Endodermal cell (in vitro differentiated cells): ENCODE measurements around the gene SATB2. TPM values are rescaled to one million over a fixed set of nuclear protein-coding genes. Genes with fewer than 3 reads are reported as not detected.

Experiments
- DNase-seq: peaks from one replicate; pipeline ENCODE4 v3.0.0-alpha.2; 2017
- H3K27ac ChIP-seq: 2 replicates; pipeline ENCODE4 v1.5.1; 2013; ENCODE audit warnings: mild to moderate bottlenecking, low read depth, low read length, moderate library complexity
- H3K27me3 ChIP-seq: 2 replicates; pipeline ENCODE4 v1.6.1; 2013; ENCODE audit warnings: mild to moderate bottlenecking, low read length, moderate library complexity; ENCODE audit not compliant: insufficient read depth, control insufficient read depth, poor library complexity, severe bottlenecking
- H3K36me3 ChIP-seq: 2 replicates; pipeline ENCODE4 v1.7.0; 2013; ENCODE audit warnings: mild to moderate bottlenecking, low read length, moderate library complexity; ENCODE audit not compliant: control insufficient read depth, insufficient read depth
- H3K4me1 ChIP-seq: one replicate; pipeline ENCODE4 v1.7.0; 2013; ENCODE audit warnings: low read length; ENCODE audit not compliant: control insufficient read depth, insufficient read depth
- H3K4me3 ChIP-seq: 2 replicates; pipeline ENCODE4 v1.5.1; 2013; ENCODE audit warnings: mild to moderate bottlenecking, low read length, moderate library complexity
- H3K9ac ChIP-seq: 2 replicates; pipeline ENCODE4 v1.6.1; 2013; ENCODE audit warnings: mild to moderate bottlenecking, low read length, moderate library complexity; ENCODE audit not compliant: poor library complexity, severe bottlenecking; ENCODE audit errors: extremely low read depth
- H3K9me3 ChIP-seq: 2 replicates; pipeline ENCODE4 v1.6.1; 2013; ENCODE audit warnings: mild to moderate bottlenecking, low read length, moderate library complexity; ENCODE audit not compliant: control insufficient read depth
- H3K27ac Mint-ChIP-seq: 2 replicates; pipeline ENCODE4 v1.8.0; 2020; ENCODE audit warnings: mixed read lengths
- H3K27me3 Mint-ChIP-seq: 2 replicates; pipeline ENCODE4 v1.8.0; 2021; ENCODE audit warnings: mild to moderate bottlenecking, mixed read lengths; ENCODE audit not compliant: insufficient read depth
- H3K36me3 Mint-ChIP-seq: 2 replicates; pipeline ENCODE4 v1.8.0; 2020; ENCODE audit warnings: low read depth, mixed read lengths
- H3K4me1 Mint-ChIP-seq: 2 replicates; pipeline ENCODE4 v1.8.0; 2020; ENCODE audit warnings: mixed read lengths
- H3K4me3 Mint-ChIP-seq: 2 replicates; pipeline ENCODE4 v1.8.0; 2020; ENCODE audit warnings: mild to moderate bottlenecking, moderate library complexity, mixed read lengths
- H3K9me3 Mint-ChIP-seq: 2 replicates; pipeline ENCODE4 v1.8.0; 2020; ENCODE audit warnings: mild to moderate bottlenecking, mixed read lengths
- WGBS, 2 experiments: methylation state at CpG; one replicate each; pipeline versions ENCODE4 v1.1.5 to v1.1.7; 2013; ENCODE audit warnings: missing lambda C conversion rate in 2 of 2, mixed read lengths in 1 of 2; ENCODE audit not compliant: insufficient coverage in 1 of 2, insufficient read length in 1 of 2; 5-methylcytosine and 5-hydroxymethylcytosine counted together
- total RNA-seq, 2 donors: library from RNA; stranded (reverse); fragmentation: NEBNext Ultra II Directional in 1 of 2; extraction: Animal tissue kit (Norgen Biotek cat#: 25700) in 1 of 2; gene quantifications; 2 replicates in 1 of 2; 3 replicates in 1 of 2; pipeline ENCODE4 v1.2.1, GENCODE V29; 2021
- TF ChIP-seq, protein P1 (sequence below): fragments of 200-600 bp; sonication (generic); conservative IDR thresholded peaks from 2 replicates; pipeline ENCODE4 v1.5.0; 2021; ENCODE audit warnings: antibody characterized with exemption, mild to moderate bottlenecking

SATB2 gene
- total RNA-seq, 2 donors from 2014 or later: 2.4 to 3.0 TPM

DNA sequence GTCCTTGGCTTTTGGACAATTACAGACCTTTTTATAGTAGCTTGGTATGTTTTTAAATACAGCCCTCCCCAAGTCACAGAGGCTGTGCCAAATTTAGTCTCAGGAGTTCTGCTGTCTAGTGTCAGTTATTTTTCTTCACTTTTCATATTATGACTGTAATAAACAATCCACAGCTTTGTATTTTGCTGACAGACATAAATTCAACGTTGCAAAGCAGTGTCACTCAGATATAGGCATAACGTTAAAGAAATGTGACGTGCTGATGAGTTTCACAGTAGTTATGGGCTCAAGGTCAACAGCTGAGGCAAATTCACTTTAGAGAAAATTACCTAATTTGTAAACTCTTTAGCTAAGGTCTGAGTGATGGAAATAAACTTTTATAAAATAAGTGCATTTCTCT is 151.6 kb downstream of the SATB2 start:
- Histone ChIP-seq H3K36me3 (no peaks in the 10 kb centered on the region), H3K9ac (no peak overlapping the region), H3K9me3 (no peaks in the 10 kb centered on the region), H3K4me3 (no peak overlapping the region), H3K27me3 (no peaks in the 10 kb centered on the region), H3K4me1 (no peaks in the 10 kb centered on the region), H3K27ac (no peak overlapping the region)
- 89 to 97% methylated on average over 3 of the region's 3 CpGs for WGBS, 2 experiments
- Mint-ChIP-seq H3K4me3 (no peak overlapping the region), H3K27me3 (no peaks in the 10 kb centered on the region), H3K9me3 (no peaks in the 10 kb centered on the region), H3K36me3 (no peaks in the 10 kb centered on the region), H3K27ac (no peak overlapping the region), H3K4me1 (no peaks in the 10 kb centered on the region)
- DNase-seq: no peak
- TF ChIP-seq, protein P1, sequence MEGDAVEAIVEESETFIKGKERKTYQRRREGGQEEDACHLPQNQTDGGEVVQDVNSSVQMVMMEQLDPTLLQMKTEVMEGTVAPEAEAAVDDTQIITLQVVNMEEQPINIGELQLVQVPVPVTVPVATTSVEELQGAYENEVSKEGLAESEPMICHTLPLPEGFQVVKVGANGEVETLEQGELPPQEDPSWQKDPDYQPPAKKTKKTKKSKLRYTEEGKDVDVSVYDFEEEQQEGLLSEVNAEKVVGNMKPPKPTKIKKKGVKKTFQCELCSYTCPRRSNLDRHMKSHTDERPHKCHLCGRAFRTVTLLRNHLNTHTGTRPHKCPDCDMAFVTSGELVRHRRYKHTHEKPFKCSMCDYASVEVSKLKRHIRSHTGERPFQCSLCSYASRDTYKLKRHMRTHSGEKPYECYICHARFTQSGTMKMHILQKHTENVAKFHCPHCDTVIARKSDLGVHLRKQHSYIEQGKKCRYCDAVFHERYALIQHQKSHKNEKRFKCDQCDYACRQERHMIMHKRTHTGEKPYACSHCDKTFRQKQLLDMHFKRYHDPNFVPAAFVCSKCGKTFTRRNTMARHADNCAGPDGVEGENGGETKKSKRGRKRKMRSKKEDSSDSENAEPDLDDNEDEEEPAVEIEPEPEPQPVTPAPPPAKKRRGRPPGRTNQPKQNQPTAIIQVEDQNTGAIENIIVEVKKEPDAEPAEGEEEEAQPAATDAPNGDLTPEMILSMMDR: no peak

DNA sequence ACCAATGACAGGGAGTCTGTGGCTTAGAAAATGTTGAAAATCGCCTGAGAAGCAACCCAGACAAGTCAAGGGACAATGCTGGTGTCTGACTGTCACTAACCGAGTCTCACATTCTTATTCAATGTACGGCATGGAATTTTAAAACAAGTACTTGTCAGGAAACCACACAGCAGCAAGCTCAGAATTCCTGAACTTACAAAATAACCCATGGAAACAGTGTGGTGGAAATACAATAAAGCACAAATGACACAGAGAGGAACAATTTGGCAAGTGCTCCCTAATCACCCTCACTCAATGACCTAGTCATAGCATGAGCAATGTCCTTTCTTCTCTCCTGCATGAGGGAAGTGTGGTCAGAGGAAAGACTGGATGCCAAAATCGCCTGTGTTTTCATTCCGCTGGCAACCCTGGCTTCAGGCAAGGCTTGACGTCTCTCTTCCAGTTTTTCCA is 154.0 kb downstream of the SATB2 start:
- no peaks in the 10 kb centered on the region for H3K36me3 Mint-ChIP-seq
- no peak overlapping the region for H3K4me3 Mint-ChIP-seq
- H3K4me3 ChIP-seq: no peak overlapping the region
- no peak overlapping the region for H3K9ac ChIP-seq
- no peak overlapping the region for H3K27ac ChIP-seq
- no peaks in the 10 kb centered on the region for H3K9me3 Mint-ChIP-seq
- TF ChIP-seq, protein P1: no peak
- no peaks in the 10 kb centered on the region for H3K36me3 ChIP-seq
- no peaks in the 10 kb centered on the region for H3K4me1 Mint-ChIP-seq
- no peak overlapping the region for H3K27ac Mint-ChIP-seq
- H3K9me3 ChIP-seq: no peaks in the 10 kb centered on the region
- H3K27me3 Mint-ChIP-seq: no peaks in the 10 kb centered on the region
- H3K4me1 ChIP-seq: no peaks in the 10 kb centered on the region
- no peaks in the 10 kb centered on the region for H3K27me3 ChIP-seq
- DNase-seq: no peak
- 85 to 91% methylated on average over 6 of the region's 6 CpGs for WGBS, 2 experiments

DNA sequence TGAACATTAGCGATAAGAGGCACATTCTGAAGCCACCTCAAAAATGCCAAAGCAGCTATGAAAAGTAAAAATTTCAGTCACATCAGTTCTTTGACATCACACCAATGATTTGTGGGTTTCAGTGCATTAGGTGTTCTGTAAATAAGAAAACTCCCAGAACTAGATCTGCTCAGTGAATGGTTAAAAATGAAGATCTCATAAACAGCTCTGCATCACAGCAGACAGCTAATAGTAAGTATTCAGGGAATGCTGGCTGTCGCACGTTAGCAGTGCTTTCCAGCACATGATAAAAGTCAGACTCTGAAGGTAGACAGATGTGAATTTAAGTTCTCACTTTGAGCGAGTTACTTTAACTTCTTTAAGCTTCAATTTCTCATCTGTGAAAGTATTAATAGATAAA is 154.9 kb downstream of the SATB2 start:
- TF ChIP-seq, protein P1: no peak
- DNase-seq: no peak
- Mint-ChIP-seq H3K4me3 (no peak overlapping the region), H3K9me3 (no peaks in the 10 kb centered on the region), H3K4me1 (no peaks in the 10 kb centered on the region), H3K27ac (no peak overlapping the region), H3K36me3 (no peaks in the 10 kb centered on the region), H3K27me3 (no peaks in the 10 kb centered on the region)
- no peaks in the 10 kb centered on the region for H3K9me3 ChIP-seq
- H3K27ac ChIP-seq: no peak overlapping the region
- WGBS, 2 experiments: 86 to 88% methylated on average over 3 to 4 of the region's 4 CpGs
- no peaks in the 10 kb centered on the region for H3K27me3 ChIP-seq
- H3K9ac ChIP-seq: no peak overlapping the region
- no peaks in the 10 kb centered on the region for H3K4me1 ChIP-seq
- H3K36me3 ChIP-seq: no peaks in the 10 kb centered on the region
- H3K4me3 ChIP-seq: no peak overlapping the region
